Erythroblast (primary cell): ENCODE measurements around the gene TMCC3.

Source experiments
- GATA1 ChIP-seq: IDR thresholded peaks from 2 replicates; pipeline ENCODE4 v1.6.1; 2011; ENCODE audit warnings: low read depth, mild to moderate bottlenecking, control low read depth, low read length, moderate library complexity
- POLR2A ChIP-seq: IDR thresholded peaks from 2 replicates; pipeline ENCODE4 v1.6.1; 2011; ENCODE audit warnings: mild to moderate bottlenecking, low read length

DNA sequence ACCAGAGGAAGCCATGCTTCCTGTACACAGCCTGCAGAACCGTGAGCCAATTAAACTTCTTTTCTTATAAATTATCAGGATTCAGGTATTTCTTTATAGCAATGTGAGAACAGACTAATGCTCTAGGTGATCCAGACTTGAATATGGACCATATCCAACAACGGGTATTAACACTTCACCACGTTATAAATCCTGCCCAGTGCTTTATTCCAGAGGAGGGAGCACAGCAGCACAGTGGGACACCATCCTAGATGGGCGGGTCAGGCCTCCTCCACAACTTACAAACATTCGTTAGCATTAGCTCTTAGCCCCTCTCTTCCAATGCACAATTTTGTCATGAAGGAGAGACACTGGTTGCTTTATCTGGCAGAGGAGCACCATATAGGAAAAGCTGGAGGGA, 66.0 kb downstream of the TMCC3 start:
- TF ChIP-seq POLR2A (no peak), GATA1 (no peak)
